BJ (cell line): ENCODE data around the gene TMPRSS4. TPM values are rescaled to one million over a fixed set of nuclear protein-coding genes. Genes with fewer than 3 reads are reported as not detected.

ENCODE experiments used
- CTCF ChIA-PET: fragments of 350-600 bp; formaldehyde crosslinking; extraction: SDS; loops from one replicate; lab custom pipeline; 2021; ENCODE audit warnings: antibody characterized with exemption, inconsistent platforms; lab: Yijun Ruan, JAX
- POLR2A ChIA-PET: fragments of 300-600 bp; sonication (Branson Sonifier 250); formaldehyde crosslinking; extraction: SDS; loops from one replicate; lab custom pipeline; 2021; ENCODE audit warnings: antibody characterized with exemption; lab: Charles Lee
- DNase-seq: peaks from one replicate; pipeline ENCODE4 v3.0.0-alpha.2; 2011; ENCODE audit warnings: low read depth
- H3K27me3 ChIP-seq: 2 replicates; pipeline ENCODE4 v1.6.0; 2011; ENCODE audit warnings: low read length; ENCODE audit not compliant: control insufficient read depth, insufficient read depth
- H3K36me3 ChIP-seq: 2 replicates; pipeline ENCODE4 v1.5.1; 2011; ENCODE audit warnings: low read length; ENCODE audit not compliant: control insufficient read depth, insufficient read depth
- H3K4me3 ChIP-seq: 2 replicates; pipeline ENCODE4 v1.5.1; 2011; ENCODE audit warnings: low read depth, mild to moderate bottlenecking, control low read depth, low read length
- CTCF ChIP-seq: IDR thresholded peaks from 2 replicates; pipeline ENCODE4 v1.5.1; 2011; ENCODE audit warnings: low read depth, mild to moderate bottlenecking, control low read depth, inconsistent platforms, low read length, moderate library complexity; ENCODE audit not compliant: insufficient read depth
- polyA plus RNA-seq: library from polyadenylated mRNA; depleted of rRNA; stranded (reverse); fragments of >200 nt; gene quantifications from 2 replicates; pipeline ENCODE4 v1.2.3, GENCODE V29; 2011

TMPRSS4 gene
- polyA plus RNA-seq, 1 experiment: not detected

- ChIA-PET CTCF (interaction anchor here (0.7 to 12.6 kb wide), 11 partner anchors 7 to 209 kb away, joined by 3 to 161 read pairs (median 4); partner anchors contain the start of gene SCN4B), POLR2A (interaction anchor here (0.6 kb wide), 1 partner anchor 26 kb away, joined by 4 read pairs; no protein-coding TSS in a partner anchor)
- peaks cover 26% of the 10 kb centered on the region for H3K27me3 ChIP-seq
- H3K4me3 ChIP-seq: peak overlapping the region; percentile 36
- H3K36me3 ChIP-seq: no peaks in the 10 kb centered on the region
- TF ChIP-seq CTCF: peak; percentile 88
- DNase-seq: no peak
Measured at GRCh38 chr11:118145285-118146227, 68.7 kb downstream of the TMPRSS4 start.

- no peak overlapping the region for H3K4me3 ChIP-seq
- H3K27me3 ChIP-seq: peaks cover 35% of the 10 kb centered on the region
- no peak for TF ChIP-seq CTCF
- no peak for DNase-seq
- ChIA-PET CTCF (interaction anchor here (0.9 to 12.6 kb wide), 2 partner anchors 10 to 23 kb away, joined by 4 to 161 read pairs; no protein-coding TSS in a partner anchor), POLR2A (no interaction called here)
- H3K36me3 ChIP-seq: no peaks in the 10 kb centered on the region
Measured at GRCh38 chr11:118146554-118146953, 69.7 kb downstream of the TMPRSS4 start.

- CTCF ChIA-PET: interaction anchor here (12.6 kb wide), 1 partner anchor 22 kb away, joined by 161 read pairs; no protein-coding TSS in a partner anchor
Measured at GRCh38 chr11:118147502-118147901, 70.6 kb downstream of the TMPRSS4 start.

GRCh38 chr11:118148240-118148639, 71.4 kb downstream of the TMPRSS4 start:
- Histone ChIP-seq H3K27me3 (peaks cover 38% of the 10 kb centered on the region), H3K4me3 (no peak overlapping the region), H3K36me3 (no peaks in the 10 kb centered on the region)
- DNase-seq: no peak
- no peak for TF ChIP-seq CTCF
- ChIA-PET CTCF (interaction anchor here (12.6 kb wide), 1 partner anchor 21 kb away, joined by 161 read pairs; no protein-coding TSS in a partner anchor), POLR2A (no interaction called here)

More at GRCh38 chr11:118147502-118147901, 70.6 kb downstream of the TMPRSS4 start:
- no peak for DNase-seq
- Histone ChIP-seq H3K36me3 (no peaks in the 10 kb centered on the region), H3K4me3 (no peak overlapping the region), H3K27me3 (peaks cover 39% of the 10 kb centered on the region)
- no peak for TF ChIP-seq CTCF
- POLR2A ChIA-PET: no interaction called here

- ChIA-PET CTCF (interaction anchor here (12.6 kb wide), 1 partner anchor 21 kb away, joined by 161 read pairs; no protein-coding TSS in a partner anchor), POLR2A (no interaction called here)
- H3K27me3 ChIP-seq: peaks cover 41% of the 10 kb centered on the region
- H3K36me3 ChIP-seq: no peaks in the 10 kb centered on the region
- DNase-seq: no peak
- TF ChIP-seq CTCF: no peak
- no peak overlapping the region for H3K4me3 ChIP-seq
Measured at GRCh38 chr11:118148856-118149255, 72.0 kb downstream of the TMPRSS4 start.
